Hepatocyte (in vitro differentiated cells): Measurements from ENCODE around the gene NUDT21. TPM values are rescaled to one million over a fixed set of nuclear protein-coding genes. Genes with fewer than 3 reads are reported as not detected.

Experiments used
- DNase-seq: peaks from one replicate; pipeline ENCODE4 v3.0.0-alpha.2; 2016; ENCODE audit warnings: low spot score
- H2AFZ ChIP-seq: fragments of 200-600 bp; sonication (generic); 2 replicates; pipeline ENCODE4 v1.6.0; 2016; ENCODE audit warnings: antibody characterized with exemption, mild to moderate bottlenecking
- H3K27ac ChIP-seq: fragments of 200-600 bp; sonication (generic); 2 replicates; pipeline ENCODE4 v1.5.1; 2016; ENCODE audit warnings: mild to moderate bottlenecking
- H3K27me3 ChIP-seq: fragments of 200-600 bp; sonication (generic); 2 replicates; pipeline ENCODE4 v1.6.1; 2016
- H3K36me3 ChIP-seq: fragments of 200-600 bp; sonication (generic); replicated peaks from 2 replicates; pipeline ENCODE4 v1.5.1; 2016; ENCODE audit warnings: low read depth; ENCODE audit not compliant: insufficient read depth
- H3K4me1 ChIP-seq: fragments of 200-600 bp; sonication (generic); 2 replicates; pipeline ENCODE4 v1.5.1; 2016; ENCODE audit warnings: mild to moderate bottlenecking, moderate library complexity; ENCODE audit not compliant: insufficient read depth
- H3K4me2 ChIP-seq: fragments of 200-600 bp; sonication (generic); 2 replicates; pipeline ENCODE4 v1.6.0; 2016
- H3K4me3 ChIP-seq: fragments of 200-600 bp; sonication (generic); 2 replicates; pipeline ENCODE4 v1.5.1; 2016; ENCODE audit warnings: mild to moderate bottlenecking
- H3K79me2 ChIP-seq: fragments of 200-600 bp; sonication (generic); 2 replicates; pipeline ENCODE4 v1.6.0; 2017; ENCODE audit warnings: mild to moderate bottlenecking
- H3K9me2 ChIP-seq: fragments of 200-600 bp; sonication (generic); replicated peaks from 2 replicates; pipeline ENCODE4 v1.6.0; 2017; ENCODE audit warnings: mild to moderate bottlenecking; ENCODE audit not compliant: insufficient read depth
- H3K9me3 ChIP-seq: fragments of 200-600 bp; sonication (generic); 2 replicates; pipeline ENCODE4 v1.5.1; 2016; ENCODE audit warnings: low read depth, mild to moderate bottlenecking
- H4K20me1 ChIP-seq: fragments of 200-600 bp; sonication (generic); 2 replicates; pipeline ENCODE4 v1.6.0; 2016; ENCODE audit warnings: mild to moderate bottlenecking; ENCODE audit not compliant: insufficient read depth, poor library complexity, severe bottlenecking
- EZH2 ChIP-seq: fragments of 200-600 bp; sonication (generic); IDR thresholded peaks from 2 replicates; pipeline ENCODE4 v1.6.1; 2016; ENCODE audit warnings: antibody characterized with exemption, mild to moderate bottlenecking, borderline replicate concordance
- EZH2phosphoT487 ChIP-seq: fragments of 200-600 bp; sonication (generic); IDR thresholded peaks from one replicate; pipeline ENCODE4 v1.6.1; 2018; ENCODE audit warnings: antibody characterized with exemption, mild to moderate bottlenecking, low read depth, moderate library complexity; ENCODE audit not compliant: unreplicated experiment, severe bottlenecking
- WGBS: methylation state at CpG from one replicate; pipeline ENCODE4 v1.1.6; 2016; ENCODE audit warnings: low lambda C conversion rate; ENCODE audit errors: missing lambda C conversion rate; 5-methylcytosine and 5-hydroxymethylcytosine counted together
- polyA plus RNA-seq: library from polyadenylated mRNA; unstranded; fragments of >200 nt; fragmentation: Nextera tagmentation; extraction: Ambion mirVana; gene quantifications from 2 replicates; pipeline ENCODE4 v1.2.1, GENCODE V29; 2016
- total RNA-seq: library from RNA; depleted of rRNA; stranded (reverse); fragments of >200 nt; gene quantifications from 2 replicates; pipeline ENCODE4 v1.2.3, GENCODE V29; 2014
- TF ChIP-seq, protein P1 (sequence below): fragments of 200-600 bp; sonication (generic); IDR thresholded peaks from 2 replicates; pipeline ENCODE4 v1.5.1; 2016; ENCODE audit warnings: antibody characterized with exemption, mild to moderate bottlenecking; ENCODE audit not compliant: poor library complexity

Gene NUDT21
- total and polyA plus RNA-seq, 2 experiments from 2014 or later, result 44.7 to 76.6 TPM

GRCh38 chr16:56389554-56389953 is 61.6 kb downstream of the NUDT21 start:
- H3K9me3 ChIP-seq, result no peaks in the 10 kb centered on the region
- WGBS, result 88% methylated on average over 3 of the region's 3 CpGs
- no peaks in the 10 kb centered on the region for H3K9me2 ChIP-seq
- H3K4me3 ChIP-seq, result no peak overlapping the region
- TF ChIP-seq EZH2phosphoT487 (no peak), EZH2 (no peak)
- TF ChIP-seq, protein P1, sequence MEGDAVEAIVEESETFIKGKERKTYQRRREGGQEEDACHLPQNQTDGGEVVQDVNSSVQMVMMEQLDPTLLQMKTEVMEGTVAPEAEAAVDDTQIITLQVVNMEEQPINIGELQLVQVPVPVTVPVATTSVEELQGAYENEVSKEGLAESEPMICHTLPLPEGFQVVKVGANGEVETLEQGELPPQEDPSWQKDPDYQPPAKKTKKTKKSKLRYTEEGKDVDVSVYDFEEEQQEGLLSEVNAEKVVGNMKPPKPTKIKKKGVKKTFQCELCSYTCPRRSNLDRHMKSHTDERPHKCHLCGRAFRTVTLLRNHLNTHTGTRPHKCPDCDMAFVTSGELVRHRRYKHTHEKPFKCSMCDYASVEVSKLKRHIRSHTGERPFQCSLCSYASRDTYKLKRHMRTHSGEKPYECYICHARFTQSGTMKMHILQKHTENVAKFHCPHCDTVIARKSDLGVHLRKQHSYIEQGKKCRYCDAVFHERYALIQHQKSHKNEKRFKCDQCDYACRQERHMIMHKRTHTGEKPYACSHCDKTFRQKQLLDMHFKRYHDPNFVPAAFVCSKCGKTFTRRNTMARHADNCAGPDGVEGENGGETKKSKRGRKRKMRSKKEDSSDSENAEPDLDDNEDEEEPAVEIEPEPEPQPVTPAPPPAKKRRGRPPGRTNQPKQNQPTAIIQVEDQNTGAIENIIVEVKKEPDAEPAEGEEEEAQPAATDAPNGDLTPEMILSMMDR, result no peak
- no peaks in the 10 kb centered on the region for H3K79me2 ChIP-seq
- no peak for DNase-seq
- no peaks in the 10 kb centered on the region for H4K20me1 ChIP-seq
- no peaks in the 10 kb centered on the region for H3K4me1 ChIP-seq
- no peak overlapping the region for H3K4me2 ChIP-seq
- no peak overlapping the region for H2AFZ ChIP-seq
- no peaks in the 10 kb centered on the region for H3K27me3 ChIP-seq
- H3K27ac ChIP-seq, result no peak overlapping the region
- no peaks in the 10 kb centered on the region for H3K36me3 ChIP-seq

- Histone ChIP-seq H3K9me3 (no peaks in the 10 kb centered on the region), H3K79me2 (no peaks in the 10 kb centered on the region), H4K20me1 (no peaks in the 10 kb centered on the region), H3K9me2 (no peaks in the 10 kb centered on the region), H3K4me3 (no peak overlapping the region), H3K27me3 (no peaks in the 10 kb centered on the region), H3K4me2 (no peak overlapping the region), H2AFZ (no peak overlapping the region), H3K4me1 (no peaks in the 10 kb centered on the region), H3K27ac (no peak overlapping the region), H3K36me3 (no peaks in the 10 kb centered on the region)
- TF ChIP-seq EZH2phosphoT487 (no peak), EZH2 (no peak)
- TF ChIP-seq, protein P1, result no peak
- no peak for DNase-seq
Observed at GRCh38 chr16:56388209-56388608, 62.9 kb downstream of the NUDT21 start.

DNA sequence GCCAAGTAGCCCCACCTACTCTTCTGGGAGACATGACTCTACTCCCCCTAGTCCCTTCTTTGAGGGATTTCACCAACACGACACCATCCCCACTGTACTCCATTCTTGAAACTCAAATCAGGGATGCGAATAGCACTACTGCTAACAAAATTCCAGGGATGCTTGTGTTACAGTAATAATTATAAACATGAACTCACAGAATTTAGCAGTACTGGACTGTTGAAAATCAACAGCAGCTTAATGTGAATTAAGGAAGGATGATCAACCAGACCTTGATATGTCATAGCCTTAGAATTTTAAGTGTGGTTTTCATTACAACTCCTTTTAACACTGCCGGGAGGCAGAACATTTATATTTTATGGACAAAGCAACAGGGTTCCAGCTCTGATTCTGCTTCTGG is 63.7 kb downstream of the NUDT21 start:
- Histone ChIP-seq H3K4me1 (no peaks in the 10 kb centered on the region), H3K27me3 (no peaks in the 10 kb centered on the region), H3K4me3 (no peak overlapping the region), H2AFZ (no peak overlapping the region), H3K36me3 (no peaks in the 10 kb centered on the region), H3K9me2 (no peaks in the 10 kb centered on the region), H3K4me2 (no peak overlapping the region), H3K79me2 (no peaks in the 10 kb centered on the region), H3K9me3 (no peaks in the 10 kb centered on the region), H4K20me1 (no peaks in the 10 kb centered on the region), H3K27ac (no peak overlapping the region)
- WGBS, result 93% methylated on average over 3 of the region's 3 CpGs
- TF ChIP-seq, protein P1, result no peak
- TF ChIP-seq EZH2 (no peak), EZH2phosphoT487 (no peak)
- DNase-seq, result no peak

GRCh38 chr16:56384074-56384721 is 66.9 kb downstream of the NUDT21 start:
- no peaks in the 10 kb centered on the region for H3K79me2 ChIP-seq
- H2AFZ ChIP-seq, result no peak overlapping the region
- H3K36me3 ChIP-seq, result no peaks in the 10 kb centered on the region
- no peaks in the 10 kb centered on the region for H3K27me3 ChIP-seq
- no peak overlapping the region for H3K4me3 ChIP-seq
- WGBS, result 92% methylated on average over 4 of the region's 4 CpGs
- no peak overlapping the region for H3K4me2 ChIP-seq
- TF ChIP-seq EZH2 (no peak), EZH2phosphoT487 (no peak)
- TF ChIP-seq, protein P1, result no peak
- H3K9me2 ChIP-seq, result no peaks in the 10 kb centered on the region
- no peaks in the 10 kb centered on the region for H3K9me3 ChIP-seq
- DNase-seq, result no peak
- no peaks in the 10 kb centered on the region for H4K20me1 ChIP-seq
- H3K27ac ChIP-seq, result no peak overlapping the region
- no peaks in the 10 kb centered on the region for H3K4me1 ChIP-seq
